Skin of body (tissue), 2 donors: ENCODE measurements around the gene MRO. TPM values are rescaled to one million over a fixed set of nuclear protein-coding genes. Genes with fewer than 3 reads are reported as not detected.

ENCODE experiments used
- DNase-seq: peaks from one replicate; lab custom pipeline; 2025; lab: John Stamatoyannopoulos, UW
- total RNA-seq: library from RNA; depleted of rRNA; stranded (reverse); fragments of >200 nt; gene quantifications from one replicate; pipeline ENCODE4 v1.2.3, GENCODE V29; 2014

MRO gene
- total RNA-seq, 1 donor from 2014 or later = 0.30 TPM

- no peak for DNase-seq
Measured at GRCh38 chr18:50745945-50746344, 73.9 kb downstream of the MRO start.

Other genes with a start within 250 kb of the MRO start
- gene ME2, start 59.1 kb upstream of the MRO start, total RNA-seq = 31.3 TPM
- 3.5 TPM for gene ELAC1, start 148.0 kb upstream of the MRO start, total RNA-seq
- gene SMAD4, start 210.2 kb upstream of the MRO start, total RNA-seq = 60.3 TPM